Lung microvascular endothelial cell (primary cell): ENCODE results near the gene ANKRD44. TPM values are rescaled to one million over a fixed set of nuclear protein-coding genes. Genes with fewer than 3 reads are reported as not detected.

ENCODE experiments used
- DNase-seq, 2 donors: peaks; one replicate each; pipeline versions ENCODE4 v3.0.0 to v3.0.0-alpha.2; 2010; ENCODE audit warnings: low read depth in 2 of 2
- total RNA-seq: library from RNA; depleted of rRNA; stranded (reverse); fragments of >200 nt; gene quantifications from 2 replicates; pipeline ENCODE4 v1.2.1, GENCODE V29; 2014

Gene ANKRD44
- total RNA-seq, 1 donor from 2014 or later = 1.6 TPM

DNA sequence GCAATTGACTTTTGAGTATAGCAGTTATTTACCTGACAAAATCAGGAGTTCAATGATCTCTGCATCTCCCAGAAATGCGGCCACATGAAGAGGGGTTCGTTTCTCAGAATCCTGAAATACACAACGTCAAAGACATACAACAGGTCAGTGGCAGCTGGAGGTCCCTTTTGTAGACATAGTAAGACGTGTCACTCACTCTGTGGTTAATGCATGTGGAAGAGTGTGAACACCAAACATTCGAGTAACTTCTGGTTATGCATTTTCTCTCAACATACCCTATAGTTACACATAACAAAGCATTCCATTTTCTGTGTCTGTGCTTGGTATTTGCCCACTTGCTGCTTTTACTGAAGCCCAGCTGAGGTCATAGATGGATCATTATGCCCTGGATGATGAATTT lies 163.6 kb downstream of the ANKRD44 start:
- DNase-seq = no peak

DNA sequence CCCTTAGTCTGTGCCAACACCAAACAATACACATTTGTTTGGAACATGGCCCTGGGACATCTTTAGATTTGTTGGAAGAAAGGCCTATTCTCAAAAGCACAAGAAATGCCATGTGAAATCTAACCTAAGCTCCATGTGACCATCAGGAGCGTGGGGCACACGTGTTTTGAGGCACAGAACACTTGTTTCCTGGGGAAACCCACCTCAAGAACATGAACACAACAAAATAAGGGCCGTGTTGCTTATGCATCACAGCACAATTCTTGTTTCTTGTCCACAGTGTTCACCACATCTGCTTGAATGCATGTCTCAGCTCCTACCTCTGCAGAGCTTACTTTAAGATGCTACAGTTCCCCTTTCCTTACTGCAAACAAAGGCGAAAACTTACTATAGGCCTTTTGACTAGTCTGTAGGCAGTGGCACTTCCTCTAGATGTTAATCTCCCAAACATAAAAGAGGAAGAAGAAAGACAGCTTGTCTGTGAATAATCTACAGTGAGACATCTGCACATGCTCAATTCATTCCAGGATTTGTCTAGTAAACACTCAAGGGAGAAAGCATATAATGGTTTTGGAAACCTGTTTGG lies 165.0 kb downstream of the ANKRD44 start:
- peak in 1 of 2 donors; percentile 36 for DNase-seq

DNA sequence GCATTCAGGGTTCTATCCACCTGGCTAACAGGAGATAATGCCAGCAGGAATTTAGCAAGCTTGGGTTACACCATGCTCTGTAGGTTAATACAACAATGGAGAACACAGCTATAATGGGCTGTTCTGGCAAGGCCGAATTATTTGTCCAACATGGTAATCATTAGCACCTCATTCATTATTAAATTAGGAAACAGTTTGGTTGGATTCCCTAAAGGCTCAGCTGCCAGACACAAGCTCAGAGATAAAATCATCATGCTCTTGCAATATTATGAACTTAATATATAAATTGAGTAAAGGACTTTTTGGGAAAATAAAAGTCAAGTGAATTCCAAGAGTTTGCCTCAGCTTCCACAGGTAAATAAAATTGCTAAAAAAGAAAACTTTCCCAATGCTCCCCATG lies 166.4 kb downstream of the ANKRD44 start:
- no peak for DNase-seq

DNA sequence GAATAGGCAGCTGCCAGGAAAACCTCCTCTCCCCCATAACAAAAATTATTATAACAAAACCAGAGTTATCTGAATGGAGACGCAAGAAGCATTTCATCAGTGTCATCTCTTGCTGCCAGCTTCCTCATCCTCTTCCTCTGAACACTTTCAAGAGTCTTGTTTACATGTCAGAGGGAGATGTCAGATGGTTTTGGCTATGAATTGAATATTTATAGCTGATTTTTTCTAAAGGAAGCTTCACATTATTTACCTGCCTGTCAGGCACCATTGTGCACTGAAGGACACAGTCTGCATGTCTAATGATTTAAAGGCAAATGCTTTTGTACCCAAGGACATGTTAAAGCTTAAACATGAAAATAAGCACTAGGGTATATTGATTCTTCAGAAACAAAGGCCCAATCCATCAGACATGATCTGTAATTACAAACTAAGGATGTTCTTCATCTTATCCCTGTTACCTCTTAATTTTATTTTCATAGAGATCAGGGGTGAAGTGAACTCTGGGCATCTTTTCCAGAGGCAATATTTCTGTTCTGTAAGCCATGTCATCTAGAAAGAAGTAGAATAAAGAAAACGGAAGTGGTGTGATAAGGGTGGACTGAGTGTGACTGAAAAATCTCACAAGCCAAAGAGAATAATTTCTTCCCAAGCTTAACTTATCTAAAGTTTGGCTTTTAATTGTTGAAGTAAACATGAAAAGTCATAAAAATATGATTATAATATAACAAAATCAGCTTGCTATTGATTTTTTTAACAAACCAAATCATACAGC lies 168.7 kb downstream of the ANKRD44 start:
- DNase-seq = peak in 1 of 2 donors; percentile 56

DNA sequence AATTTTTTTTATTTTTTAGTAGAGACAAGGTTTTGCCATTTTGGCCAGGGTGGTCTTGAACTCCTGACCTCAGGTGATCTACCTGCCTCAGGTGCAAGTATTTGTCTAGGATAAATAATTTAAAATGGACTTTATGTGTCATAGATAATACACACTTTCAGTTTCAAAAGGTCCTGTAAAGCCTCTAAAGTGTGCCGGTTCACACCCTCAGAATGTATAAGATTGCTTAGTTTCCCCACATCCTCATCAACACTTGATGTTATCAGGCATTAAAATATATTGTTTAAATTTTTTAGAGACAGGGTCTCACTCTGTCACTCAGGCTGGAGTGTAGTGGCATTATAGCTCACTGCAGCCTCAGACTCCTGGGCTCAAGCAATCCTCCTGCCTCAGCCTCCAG lies 170.5 kb downstream of the ANKRD44 start:
- DNase-seq = no peak

DNA sequence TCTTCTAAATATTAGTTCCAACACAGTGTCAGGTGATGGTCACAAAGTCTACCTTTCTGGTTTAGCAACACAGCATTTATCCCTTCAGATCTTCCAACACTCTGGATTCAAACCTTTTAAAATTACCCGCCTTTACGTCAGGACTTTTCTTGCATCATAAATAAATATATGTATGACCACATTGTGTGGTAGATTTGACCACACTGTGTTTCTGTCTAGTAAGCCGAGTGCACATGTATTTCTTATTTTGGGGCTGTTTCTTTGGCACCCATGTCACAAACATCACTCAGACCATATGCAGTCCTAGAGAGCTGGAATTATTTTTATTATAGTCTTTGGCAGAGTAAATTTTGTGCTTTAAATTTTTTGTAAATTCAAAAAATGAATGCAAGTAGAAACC lies 172.1 kb downstream of the ANKRD44 start:
- DNase-seq = no peak

DNA sequence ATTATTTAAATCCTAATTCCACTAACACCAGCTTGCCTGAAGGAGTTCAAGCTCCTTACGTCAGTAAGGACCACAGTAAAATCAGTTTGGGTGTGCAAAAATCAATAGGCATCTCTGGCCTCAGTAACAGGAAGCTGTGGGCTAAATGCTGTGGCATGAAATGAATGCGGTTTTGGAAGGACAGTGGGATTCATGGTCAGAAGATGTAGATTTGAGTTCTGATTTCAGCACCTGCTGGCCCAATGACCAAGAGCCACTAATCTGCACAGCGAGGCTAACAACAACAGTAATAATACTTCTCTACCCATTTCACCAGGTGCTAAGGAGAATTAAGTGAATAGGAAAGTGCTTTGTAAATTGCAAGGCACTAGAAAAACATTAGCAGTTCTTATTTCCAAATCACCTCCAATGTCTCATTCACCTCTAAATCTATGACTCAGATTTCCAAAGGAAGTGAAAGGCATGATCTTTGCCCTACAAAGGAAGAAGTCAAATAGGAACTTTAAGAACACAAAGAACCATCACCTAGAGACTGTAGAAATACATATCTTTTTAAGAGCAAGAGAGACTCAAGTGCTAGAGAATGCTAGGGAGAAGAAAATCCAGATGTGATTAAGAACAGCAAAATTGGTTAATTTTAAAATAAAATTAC lies 172.6 kb downstream of the ANKRD44 start:
- DNase-seq = peak in 1 of 2 donors; percentile 69

DNA sequence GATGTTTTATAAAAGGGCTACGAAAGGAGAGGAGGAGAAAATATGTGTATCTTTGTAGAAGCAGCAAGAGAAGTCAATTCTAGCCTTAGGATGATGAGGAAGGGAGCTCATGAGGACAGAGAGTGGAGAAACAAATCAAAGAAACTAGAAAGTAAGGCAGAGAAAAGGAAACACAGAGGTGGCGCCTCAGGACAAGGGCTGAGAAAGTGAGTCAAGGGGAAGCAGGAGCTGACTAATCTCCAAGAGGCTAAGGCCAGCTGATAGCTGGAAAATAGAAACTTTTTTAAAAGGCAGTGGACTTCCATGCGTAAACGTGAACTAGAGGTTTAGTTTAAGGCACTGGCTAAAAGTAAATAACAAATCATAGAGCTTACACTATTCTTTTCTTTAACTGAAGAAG lies 173.3 kb downstream of the ANKRD44 start:
- peak in 1 of 2 donors; percentile 76 for DNase-seq

DNA sequence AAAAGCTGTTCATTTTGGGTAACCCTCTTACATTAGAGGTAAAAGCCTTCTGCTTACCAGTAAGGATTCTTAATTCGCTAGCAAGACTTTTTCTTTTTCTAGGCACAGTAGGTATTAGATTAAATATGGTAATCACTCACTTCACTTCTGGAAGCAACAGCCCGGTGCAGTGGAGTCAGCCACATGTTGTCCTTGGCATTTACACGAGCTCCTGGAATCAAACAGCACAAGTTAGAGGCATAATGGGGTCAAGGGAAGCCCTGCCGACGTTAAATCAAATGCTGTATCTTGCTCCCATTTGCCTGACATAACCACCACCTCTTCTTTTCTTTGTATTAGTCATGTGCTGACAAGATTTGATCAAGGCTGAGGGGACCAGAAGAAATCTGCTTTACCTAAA lies 174.1 kb downstream of the ANKRD44 start:
- DNase-seq = no peak

DNA sequence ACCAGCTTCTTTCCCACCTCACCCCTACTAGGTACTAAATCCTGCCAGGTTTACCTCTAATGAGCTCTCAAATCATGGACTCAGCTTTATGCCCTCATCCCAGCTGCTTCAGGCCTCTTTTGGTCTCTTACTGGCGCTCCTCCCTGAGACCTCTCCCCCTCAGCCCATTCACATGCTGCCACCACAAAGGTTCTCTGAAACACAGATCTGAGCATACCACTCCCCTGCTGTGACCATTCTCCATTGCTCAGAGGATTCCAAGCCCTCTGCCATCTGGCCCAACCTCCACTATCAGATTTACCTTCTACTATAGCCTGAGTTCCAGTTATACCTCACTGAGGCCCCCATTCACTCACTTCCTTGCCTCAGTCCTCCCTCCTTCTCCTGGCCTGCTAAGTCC lies 174.8 kb downstream of the ANKRD44 start:
- DNase-seq = no peak

DNA sequence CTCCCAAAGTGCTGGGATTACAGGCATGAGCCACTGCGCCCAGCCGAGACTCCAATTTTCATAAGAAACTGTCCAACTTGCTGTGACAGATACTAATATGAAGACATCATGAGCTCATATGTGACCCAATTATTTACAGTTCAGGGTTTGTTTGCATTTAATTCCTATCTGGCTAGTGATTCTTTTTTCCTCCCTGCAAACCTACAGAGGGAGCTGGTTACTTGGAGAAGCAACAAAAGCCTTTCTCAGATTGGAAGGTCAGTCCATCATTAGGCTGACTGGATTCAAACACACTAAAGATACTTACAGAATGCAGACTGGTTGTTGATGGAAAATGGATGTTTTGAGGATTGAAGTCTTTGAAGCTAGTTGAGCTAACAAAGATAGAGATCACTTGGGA lies 176.4 kb downstream of the ANKRD44 start:
- peak in 1 of 2 donors; percentile 8 for DNase-seq

DNA sequence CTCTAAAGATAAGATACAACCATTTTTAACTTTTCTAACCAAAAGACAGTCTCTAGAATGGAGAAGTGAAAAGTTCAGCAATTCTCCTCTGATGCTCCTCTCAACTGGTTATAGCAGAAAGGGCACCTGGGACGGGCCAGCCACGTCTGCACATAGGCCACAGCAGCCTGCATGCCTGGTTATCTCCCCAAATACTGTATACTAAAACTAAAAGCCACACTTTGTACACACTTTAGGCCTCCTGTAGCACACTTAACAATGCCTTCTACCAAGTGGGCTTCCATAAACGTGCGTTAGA lies 179.1 kb downstream of the ANKRD44 start:
- no peak for DNase-seq

DNA sequence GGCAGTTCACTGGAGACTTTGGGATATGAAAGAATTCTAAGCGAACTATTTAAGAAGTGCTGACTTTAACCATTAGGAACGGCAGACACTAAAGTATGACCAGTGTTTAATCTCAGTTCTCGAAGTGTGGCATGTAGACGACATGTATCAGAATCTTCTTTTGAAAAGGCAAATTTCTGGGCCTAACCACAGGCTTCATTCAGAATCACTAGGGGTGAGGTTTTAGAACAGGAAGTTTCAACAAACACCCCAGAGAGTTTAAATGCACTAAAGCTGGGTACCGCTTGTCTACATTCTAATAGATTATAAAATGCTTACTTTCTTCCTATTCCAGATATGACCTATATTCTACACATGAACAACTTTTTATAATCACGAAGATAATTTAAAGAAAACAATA lies 180.3 kb downstream of the ANKRD44 start:
- DNase-seq = no peak

DNA sequence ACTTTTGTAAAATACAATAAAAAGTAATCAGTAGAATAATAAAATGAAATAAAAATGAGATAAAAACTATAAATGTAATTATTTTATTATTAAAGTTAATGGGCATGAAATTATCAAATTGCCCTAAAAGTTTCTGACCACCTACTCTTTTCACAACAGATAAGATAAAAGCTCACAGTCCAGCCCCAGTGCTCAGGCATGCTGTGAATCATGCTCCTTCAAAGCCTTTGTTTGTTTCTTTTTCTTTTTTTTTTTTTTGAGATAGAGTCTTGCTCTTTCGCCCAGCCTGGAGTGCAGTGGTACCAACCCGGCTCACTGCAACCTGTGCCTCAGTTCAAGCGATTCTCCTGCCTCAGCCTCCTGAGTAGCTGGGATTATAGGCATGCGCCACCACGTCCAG lies 181.7 kb downstream of the ANKRD44 start:
- DNase-seq = no peak

DNA sequence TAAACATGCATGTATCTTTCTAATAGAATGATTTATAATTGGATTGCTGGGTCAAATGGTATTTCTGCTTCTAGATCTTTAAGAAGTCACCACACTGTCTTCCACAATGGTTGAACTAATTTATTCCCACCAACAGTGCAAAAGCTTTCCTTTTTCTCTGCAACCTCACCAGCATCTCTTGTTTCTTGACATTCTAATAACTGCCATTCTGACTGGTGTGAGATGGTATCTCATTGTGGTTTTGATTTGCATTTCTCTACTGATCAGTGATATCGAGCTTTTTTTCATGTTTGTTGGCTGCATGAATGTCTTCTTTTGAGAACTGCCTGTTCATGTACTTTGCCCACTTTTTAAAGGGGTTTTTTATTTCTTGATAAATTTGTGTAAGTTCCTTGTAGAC lies 182.5 kb downstream of the ANKRD44 start:
- no peak for DNase-seq

DNA sequence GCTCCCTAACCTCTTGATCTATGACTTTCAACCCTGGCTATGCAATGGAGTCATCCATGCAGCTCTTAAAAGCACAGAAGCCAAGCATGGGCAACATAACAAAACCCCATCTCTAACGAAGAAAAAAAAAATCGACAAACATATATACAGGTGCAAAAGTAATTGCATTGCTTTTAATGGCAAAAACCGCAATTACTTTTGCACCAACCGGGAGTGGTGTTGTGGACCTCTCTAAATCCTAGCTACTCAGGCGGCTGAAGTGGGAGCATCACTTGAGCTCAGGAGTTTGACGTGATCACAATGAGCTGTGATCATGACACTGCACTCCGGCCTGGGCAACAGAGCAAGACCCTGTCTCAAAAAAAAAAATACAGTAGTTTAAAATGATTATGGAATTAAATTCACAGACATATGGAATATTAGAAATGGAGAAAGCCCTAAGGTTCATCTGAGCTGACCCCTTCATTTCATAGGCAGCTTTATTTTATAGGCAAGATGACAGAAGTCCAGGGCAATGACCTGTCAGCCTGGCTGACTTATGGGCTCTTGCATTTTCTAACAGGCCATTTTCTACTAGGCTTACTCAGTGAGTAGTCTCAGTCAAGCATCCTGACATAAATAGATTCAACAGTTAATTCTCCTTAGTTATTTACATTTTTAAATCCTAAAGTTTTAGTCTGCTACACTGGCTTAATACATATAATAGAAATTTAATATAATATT lies 183.8 kb downstream of the ANKRD44 start:
- no peak for DNase-seq

DNA sequence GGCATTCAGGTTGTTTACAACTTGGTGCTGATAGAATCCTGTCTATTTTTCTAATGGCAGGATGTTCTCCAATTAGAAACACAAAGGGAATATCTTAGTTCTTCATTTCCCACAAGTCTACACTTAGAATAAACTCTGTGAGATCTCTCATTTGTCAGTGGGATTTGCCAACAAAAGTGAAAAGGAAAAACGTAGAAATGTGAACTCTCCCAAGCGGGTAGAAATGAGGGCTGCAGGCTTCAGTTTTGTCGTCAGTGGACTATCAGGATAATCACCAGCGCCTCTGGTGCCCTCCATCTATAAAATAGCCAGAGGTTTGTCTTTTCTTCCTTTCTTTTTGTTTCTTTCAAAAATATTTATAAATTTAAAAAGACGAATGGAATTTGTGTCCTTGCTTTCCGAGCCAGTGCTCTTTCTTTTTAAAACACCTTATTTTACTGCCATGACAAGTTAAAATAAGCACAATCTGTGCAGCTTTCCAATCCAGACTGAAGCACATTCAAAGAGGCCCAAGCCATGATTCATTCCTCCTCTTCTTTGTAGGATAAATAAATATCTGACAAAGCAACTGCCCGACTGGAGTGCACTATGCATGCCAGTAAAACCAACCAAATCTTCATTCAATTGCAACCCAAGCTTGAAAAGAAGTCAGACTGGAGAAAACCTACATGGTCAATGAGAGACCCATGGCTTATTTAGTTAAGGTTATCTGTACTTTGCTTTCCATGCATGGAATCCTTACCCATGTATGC lies 185.8 kb downstream of the ANKRD44 start:
- peak in 1 of 2 donors; percentile 32 for DNase-seq

DNA sequence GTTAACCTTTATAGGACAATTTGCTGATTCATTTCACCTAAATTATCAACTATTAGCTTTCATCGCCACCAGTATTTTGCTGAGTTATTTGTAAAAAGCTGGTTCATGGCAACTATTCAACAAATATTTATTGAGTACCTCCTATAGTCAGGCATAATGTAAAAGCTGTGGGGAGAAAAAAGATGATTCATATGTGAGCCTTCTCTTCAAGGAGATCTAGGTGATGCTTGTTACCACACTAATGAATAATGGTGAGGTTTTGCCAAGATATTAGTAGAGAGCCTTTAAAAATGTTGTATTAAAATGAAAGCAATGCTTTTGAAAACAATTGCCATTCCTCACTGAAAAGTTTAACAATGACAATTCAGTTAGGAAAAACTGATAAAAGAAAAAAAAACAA lies 187.8 kb downstream of the ANKRD44 start:
- DNase-seq = no peak

DNA sequence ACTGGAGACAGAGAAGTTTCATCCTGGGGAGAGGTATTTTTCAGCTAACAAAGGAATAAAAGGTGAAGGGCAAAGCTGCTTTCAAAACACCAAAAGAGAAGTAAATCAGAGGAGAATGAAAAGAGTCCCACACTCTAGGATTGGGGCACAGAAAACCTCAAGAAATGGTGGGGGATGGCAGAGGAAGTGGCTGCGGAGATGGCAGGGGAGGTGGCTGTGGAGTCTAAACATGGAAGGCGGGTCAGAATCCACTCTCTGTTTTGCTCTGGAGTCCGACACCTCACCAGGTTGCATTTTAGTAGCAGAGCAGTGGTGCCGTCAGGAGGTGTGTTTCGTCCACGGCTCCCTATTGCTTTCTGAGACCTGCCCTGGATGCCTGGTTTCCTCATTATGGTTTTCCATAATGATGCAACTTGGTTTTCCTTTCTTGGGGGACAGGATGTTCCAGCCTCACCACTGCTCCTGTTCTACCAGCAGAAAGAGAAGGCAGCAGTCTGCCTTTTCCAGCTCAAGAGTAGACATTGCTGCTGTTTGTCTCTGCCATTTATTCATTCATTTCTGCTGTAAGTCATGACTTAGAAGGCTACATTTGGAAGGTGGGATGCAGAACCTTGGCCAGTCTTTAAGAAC lies 188.7 kb downstream of the ANKRD44 start:
- no peak for DNase-seq

DNA sequence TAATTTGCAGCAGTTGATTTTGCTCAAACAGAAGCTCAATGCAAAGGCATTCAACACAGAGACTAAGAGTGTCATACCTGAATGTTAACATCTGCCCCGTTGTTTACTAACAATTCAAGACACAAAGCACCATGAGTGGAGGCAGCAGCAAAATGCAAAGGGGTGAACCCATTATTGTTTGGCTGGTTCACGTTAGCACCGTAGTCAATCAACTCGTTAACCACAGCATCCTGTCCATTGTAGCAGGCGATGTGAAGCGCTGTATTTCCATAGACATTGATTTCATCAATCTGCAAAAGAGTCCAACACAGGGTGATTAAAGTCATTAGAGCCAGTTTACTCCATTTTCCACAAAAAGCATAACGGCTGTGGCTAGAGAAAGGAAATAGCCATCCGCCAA lies 189.3 kb downstream of the ANKRD44 start:
- DNase-seq = no peak

DNA sequence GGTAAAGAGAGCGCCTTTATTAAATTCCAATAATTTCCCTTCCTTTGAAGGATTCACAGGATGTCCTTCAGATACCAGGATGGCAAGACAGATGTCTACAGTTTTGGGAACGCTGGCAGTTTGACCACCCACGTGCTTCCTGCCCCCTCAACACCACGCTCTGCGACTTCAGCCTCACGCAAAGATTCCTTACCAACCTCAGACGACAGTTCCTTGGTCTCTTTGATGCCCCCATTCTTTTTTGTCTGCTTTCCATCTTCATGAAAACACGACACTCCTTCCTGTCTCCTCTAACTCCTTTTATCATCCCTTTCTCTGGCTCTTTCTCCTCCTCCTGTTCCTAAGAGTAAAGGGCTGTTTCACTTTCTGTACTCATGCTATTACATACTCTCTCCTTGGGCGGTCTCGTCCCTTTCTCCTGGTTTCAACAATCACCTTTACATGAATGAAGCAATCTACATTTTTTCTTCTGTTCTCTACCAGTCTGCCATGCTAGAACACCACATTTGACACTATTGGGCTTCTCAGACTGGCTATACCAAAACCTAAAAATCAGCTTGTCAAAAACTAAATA lies 194.2 kb downstream of the ANKRD44 start:
- no peak for DNase-seq
